NCI-H82 treated with DMSO at 0.1 percent for 48 hours (cell line): ENCODE data around the gene TXNIP.

Experiments
- DNase-seq: peaks from one replicate; lab custom pipeline; 2025; ENCODE audit not compliant: unreplicated experiment; lab: John Stamatoyannopoulos, UW

TXNIP gene

DNA sequence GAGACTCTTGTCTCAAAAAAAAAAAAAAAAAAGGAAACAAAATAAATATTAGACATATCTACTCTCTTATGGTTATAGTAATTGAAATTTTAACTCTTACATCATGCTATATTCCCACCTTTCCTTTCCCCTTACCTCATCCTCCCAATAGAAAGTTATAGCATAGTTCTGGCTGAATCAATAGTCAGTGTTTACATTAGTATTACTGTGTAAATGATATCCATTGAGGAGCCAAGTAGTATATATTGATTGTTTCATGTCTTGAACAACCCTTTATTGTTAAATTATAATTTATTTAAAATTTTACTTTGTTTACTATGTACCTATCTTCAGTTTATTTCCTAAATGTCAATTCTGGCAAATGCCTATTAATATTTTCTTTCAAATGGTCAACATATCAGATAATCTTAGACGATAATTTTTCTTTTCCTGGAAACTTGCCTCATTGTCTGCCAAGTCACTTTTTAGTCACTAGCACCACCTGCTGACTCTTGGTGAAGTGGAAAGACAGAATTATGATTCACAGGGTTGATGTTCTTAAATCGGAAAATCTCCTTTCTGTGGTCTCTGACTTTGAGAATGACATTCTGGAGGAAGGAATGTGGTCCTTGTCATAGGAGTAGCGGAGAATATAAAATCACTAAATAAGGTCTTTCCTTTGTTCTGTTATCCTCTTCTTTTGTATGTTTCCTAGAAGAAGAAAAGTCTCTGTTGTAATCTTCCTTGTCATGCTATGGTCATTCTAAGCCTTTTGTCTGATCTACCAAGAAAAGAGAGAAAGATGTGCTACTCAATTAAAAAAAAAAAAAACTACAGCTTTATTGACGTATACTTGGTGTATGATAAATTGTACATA lies 16.6 kb upstream of the TXNIP start:
- DNase-seq = peak; percentile 55

DNA sequence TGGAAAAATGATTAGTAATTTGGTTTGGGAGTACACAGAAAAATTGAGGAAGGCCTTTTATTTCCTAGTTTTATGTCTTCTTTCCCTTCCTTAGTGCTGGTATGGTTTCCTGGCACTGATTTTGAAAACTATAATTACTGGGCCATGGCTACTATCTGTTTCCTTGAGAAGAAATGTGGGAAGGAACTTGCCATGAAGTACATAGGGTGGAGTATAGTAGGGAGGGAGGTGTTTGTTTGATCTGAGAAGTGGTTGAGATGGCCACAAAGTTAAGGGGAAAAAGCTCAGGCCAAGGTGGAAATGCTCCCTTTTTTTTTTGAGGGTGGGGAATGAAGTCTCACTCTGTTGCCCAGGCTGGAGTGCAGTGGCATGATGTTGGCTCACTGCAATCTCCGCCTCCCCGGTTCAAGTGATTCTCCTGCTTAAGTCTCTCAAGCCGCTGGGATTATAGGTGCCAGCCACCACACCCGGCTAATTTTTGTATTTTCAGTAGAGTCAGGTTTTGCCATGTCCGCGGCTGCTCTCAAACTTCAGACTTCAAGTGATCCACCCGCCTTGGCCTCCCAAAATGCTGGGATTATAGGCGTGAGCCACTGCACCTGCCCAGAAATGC lies 13.9 kb upstream of the TXNIP start:
- DNase-seq = no peak

DNA sequence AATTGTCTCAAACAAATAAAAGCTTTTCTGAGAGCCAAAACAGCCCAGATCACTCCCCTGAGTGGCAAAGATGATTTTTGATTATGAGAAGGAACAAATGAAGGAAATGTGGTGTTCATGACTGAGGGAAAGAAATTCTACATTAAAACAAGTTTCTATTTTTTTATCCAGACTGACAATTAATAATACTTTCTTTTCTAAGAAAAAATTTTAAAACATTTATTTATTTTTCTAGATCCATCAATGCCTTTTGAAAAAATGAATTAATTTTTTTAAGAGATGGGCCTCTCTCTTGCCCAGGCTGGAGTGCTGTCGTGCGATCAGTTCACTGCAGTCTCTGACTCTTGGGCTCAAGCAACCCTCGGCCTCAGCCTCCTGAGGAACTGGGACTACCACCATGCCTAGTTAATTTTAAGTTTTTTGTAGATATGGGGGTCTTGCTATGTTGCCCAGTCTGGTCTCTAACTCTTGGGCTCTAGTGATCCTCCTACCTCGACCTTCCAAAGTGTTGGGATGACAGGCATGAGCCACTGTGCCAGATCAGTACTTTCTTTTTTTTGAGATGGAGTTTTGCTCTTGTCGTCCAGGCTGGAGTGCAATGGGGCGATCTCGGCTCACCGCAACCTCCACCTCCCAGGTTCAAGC lies 11.2 kb upstream of the TXNIP start:
- DNase-seq = no peak

DNA sequence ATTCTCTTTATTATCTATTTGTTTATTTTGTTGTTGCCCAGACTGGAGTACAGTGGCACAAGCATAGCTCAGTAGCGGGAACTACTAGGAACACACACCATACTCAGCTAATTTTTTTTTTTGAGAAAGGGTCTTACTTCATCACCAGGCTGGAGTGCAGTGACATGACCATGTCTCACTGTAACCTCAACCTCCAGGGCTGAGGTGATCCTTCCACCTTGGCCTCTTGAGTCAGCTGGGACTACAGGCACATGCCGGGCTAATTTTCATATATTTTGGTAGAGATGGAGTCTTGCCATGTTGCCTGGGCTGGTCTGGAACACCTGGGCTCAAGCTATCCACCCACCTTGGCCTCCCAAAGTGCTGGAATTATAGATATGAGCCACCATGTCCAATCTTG lies 5.3 kb upstream of the TXNIP start:
- no peak for DNase-seq

DNA sequence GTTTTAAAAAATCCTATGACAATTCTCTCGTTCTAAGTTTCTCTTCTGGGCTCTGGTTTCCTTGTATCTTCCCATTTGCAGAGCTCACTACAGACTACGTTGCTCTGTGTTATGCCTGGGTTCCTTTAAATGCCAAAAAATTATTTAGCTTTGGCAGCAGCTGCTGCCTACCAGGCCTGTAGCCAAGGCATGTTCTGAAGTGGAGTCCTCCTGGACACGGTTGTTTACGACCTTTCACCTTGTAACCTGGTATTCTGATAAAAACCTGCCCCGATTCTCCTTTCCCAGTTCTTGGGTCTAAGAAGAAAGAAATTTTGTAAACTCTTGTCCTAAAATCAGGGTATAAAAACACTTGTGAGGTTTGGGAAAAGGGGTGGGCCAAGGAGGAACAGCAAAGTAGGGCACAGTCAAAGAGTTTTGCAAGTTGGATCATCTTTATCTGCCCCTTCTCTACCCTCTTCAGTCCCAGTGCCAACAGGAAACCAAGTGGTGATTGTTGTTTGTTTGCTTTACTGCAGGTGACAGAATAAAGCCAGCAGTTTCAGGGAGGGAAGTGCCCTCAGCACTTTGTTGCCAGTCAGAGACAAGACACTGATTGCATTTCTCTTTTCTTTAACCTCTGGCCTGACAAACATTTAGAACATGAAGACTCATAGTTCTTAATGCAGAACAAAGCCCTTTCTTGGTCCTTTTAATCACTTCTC lies 3.1 kb upstream of the TXNIP start:
- DNase-seq = no peak

DNA sequence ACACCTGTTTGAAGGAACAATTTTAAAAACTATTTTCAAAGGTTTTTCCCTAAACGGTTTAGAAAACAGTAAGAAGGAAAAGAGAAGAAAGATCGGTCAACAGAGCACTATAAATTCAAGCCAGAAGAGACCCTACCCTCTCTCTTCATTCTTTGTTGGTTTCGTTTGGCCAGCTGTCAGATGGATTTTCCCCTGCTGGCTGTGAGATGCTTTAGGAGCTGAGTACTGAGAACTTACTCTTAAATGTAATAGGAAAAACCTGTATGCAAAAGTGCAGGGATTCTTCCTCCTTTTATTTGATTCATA lies 1.3 kb upstream of the TXNIP start:
- DNase-seq = peak; percentile 17

DNA sequence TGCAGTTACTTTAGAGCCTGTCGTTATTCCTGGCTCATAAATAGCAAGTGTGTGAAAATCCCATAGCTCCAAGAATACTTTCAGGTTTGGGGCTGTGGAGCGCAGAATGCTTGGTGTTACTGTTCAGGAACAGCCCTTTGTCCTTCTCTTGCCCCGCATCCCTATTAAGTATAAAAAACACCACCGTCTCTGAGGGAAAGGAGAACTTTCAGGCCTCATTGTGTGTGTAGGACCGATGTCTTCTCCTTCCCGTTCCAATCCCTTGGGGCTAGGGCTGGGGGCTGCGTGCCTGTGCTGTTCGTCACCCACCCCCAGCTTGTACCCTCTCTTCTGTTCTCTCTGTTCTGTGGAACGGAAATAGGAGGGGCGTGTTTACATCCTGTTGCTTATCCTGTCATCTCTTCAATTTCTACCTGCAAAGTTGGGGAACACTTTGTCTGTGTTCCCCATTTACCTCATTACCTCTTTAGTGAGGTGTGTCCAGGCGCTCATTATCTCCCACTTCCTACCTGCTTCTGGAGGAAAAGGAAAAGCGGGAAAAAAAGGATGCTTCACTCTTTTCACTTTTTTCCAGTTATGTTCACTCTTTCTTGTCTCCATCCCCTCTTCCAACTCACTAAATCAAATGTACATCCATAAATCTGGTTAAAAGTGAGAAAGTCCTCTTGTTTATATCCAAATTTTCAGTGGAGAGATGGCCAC lies 788 bp upstream of the TXNIP start:
- no peak for DNase-seq

DNA sequence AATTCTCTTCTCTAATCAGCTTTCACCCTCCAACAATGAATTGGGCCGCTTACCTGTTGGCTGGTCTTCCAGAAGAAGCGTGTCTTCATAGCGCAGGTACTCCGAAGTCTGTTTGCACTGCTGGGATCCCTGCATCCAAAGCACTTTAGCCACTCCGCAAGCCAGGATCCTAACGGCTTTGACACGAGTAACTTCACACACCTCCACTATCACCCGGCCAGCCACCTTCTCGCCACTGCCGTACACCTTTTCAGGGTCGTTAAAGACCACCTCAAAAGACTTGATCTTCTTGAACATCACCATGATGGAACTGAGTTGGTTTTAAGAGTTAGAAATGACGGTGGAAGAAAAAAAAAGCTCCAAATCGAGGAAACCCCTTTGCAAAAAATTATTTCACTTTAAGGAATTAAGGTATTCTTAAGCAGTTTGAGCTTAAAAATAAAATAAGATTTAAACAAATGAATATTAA lies 381 bp downstream of the TXNIP start:
- DNase-seq = no peak

DNA sequence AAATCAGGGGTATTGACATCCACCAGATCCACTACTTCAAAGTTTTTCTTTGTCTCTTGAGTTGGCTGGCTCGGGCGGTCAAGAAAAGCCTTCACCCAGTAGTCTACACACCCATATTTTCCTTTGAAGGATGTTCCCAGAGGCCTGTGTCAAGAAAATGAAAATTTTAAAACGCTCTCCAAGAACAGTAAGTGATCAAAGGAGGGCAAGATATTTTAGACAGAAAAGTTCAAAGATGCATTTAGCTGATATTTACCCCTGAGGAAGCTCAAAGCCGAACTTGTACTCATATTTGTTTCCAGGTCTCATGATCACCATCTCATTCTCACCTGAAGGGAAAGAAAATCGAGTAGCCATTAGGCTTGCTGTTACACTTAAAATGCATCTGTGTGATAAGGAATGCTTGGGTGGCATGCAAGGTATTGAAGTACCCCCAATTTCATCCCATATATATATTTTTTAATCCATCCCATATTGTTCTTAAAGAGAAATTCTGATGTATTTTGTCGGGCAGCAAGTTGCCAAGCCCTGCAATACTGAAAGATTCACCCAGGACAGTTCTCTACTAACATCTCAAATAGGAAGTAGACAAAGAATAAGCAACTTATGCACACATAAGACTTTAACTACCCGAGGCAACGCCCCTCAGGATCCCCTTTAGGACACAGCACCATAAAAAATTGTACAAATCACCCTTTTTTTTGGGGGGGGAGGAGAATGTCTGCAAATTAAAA lies 1.1 kb downstream of the TXNIP start:
- no peak for DNase-seq

DNA sequence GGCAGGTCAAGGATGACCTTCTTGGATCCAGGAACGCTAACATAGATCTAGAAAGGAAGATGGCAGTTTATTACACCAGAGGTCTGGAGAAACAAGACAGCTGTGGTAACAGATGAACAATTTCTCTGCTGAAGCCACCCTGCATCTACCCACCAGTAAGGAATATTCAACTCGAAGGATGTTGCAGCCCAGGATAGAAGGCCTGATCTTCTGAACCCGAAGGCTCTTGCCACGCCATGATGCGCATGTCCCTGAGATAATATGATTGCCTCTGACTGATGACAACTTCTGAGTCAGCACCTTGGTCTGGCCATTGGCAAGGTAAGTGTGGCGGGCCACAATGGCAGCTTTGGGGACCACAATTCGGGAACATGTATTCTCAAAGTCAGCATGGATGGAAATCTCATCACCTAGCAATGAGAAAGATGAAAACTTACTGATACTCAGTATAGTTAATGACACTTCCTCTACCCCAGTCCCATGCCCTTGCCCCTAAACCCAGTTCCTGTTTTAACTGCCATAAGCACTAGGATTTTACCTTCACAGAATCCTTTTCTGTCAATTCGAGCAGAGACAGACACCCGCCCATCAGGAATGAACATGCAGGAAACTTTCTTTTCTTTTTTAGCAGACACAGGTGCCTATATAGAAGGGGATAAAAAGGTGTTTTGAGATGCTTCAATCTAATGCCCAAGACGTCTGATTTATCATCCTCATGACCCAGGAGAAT lies 1.8 kb downstream of the TXNIP start:
- no peak for DNase-seq

DNA sequence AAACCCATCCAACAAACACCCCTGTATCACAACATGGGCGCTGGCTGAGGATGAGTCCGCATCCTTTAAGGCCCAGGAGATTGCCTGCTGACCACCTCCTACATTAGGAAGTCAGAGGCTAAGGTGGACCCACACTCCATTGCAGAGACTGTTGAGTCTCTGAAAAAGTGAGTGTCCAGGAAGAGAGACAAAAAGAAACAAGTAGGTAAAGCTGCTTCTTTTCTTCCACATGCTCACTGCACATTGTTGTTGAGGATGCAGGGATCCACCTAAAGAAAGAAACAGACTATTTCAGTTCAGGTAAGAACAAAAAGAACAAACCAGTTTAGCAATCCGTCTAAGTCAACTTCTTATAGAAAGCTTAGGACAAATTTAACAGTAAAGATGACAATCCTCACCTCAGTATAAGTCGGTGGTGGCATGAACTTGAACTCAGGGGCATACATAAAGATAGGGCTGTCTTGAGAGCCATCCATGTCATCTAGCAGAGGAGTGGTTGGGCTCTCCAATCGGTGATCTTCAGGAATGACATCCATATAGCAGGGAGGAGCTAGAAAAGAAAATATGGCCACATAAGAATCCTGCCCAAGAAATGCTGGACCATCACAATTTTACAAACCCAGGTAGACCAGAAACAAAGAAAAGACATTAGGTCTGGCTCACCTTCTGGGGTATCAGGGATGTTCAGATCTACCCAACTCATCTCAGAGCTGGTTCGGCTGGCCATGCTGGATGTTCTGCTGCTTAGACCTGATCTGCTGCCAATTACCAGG lies 2.6 kb downstream of the TXNIP start:
- no peak for DNase-seq

DNA sequence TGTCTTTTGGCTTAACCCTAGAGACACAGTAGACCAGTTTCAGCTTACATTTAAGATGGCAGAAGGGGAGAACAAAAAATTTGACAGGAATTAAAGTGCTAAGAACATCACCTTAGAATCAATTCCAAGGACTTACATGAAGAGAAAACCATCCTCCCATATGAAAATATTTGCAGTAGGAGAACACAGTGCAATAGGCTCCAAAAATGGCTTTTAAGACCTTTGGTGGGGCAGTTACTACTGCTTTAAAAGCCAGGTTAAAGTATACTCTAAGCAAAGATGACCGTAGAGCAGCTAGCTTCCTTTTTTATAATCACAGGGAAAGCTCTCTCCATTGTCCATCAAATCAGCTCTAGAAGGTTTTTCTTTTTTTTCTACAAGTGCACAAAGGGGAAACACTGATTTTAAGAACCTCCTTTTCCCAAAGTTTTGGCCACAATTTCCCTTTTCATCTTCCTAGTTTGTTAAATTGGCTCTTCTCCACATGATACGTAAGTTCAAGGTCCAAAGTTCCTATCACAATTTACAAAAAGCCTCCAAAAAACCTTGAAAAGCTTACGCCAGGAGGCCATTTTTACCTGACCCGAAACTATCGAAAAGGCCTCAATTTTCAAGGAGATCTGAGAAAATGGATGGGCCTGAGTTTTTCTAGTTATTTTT lies 3.3 kb downstream of the TXNIP start:
- no peak for DNase-seq

DNA sequence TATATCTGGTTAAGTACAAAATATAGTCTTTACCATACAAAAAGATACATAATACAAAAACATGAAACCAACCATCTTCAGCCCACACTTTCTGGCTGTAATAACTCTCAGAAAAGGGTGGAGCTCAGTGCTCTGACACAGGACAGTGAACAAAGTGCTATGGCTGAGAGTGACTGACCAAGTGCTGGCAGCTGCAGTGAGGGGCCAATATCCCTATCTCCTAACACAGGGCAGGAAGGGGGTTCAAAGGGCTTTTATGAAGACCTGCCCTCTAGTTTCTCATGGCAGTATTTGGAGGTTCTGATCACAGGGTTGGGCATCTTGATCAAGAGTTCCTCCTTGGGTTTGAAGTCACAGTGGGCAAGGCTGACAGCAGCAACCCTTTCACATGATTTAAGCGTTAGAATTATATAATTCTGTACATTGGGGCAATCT lies 3.9 kb downstream of the TXNIP start:
- no peak for DNase-seq

DNA sequence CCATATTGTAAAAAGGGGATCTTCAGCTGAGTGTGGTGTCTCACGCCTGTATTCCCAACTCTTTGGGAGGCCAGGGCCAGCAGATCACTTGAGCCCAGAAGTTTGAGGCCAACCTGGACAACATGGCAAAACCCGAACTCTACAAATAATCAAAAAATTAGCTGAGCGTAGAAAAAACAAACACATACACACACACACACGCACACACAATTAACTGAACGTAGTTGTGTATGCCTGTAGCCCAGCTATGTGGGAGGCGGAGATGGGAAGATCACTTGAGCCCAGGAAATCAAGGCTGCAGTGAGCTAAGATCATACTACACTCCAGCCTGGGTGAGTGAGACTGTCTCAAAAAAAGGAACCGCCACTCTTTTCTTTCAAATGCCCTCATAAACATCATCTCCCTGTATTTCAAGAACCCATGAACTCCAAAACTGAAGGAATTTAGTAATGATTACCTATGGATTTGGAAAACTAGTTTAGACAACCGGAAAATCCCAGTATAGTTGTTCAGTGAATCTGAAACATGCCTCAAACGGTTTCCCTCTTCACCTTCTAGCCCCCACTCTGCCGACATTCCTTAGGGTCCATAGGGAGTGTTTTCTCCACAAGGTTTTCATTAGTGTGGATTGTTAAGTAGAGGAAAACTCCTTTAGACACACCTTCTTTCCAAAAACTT lies 4.5 kb downstream of the TXNIP start:
- DNase-seq = no peak

DNA sequence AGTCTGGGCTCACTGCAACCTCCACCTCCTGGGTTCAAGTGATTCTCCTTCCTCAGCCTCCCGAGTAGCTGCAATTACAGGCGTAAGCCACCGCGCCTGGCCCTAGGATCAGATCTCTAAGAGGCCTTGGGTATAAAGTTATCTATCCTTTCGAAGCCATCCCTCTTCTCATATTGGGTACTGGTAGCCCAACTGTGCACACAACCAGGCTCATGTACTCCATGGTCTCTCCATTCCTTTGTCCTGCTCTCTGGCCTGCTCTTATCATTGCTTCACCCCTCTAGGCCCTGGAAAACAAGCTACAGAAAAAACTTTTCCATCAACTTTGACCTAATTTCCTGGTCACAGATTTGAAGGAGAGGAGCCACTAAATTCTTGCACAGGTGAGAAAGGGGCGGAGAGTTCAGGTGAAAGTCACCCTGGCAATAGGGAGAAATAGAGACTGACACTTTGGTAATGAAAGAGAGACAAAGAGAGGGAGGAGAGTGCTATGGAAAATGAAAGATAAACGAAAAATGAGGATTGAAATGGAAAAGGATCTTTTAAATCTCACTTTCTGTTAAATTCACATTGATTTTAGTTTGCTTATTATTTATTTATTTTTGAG lies 6.0 kb downstream of the TXNIP start:
- no peak for DNase-seq

DNA sequence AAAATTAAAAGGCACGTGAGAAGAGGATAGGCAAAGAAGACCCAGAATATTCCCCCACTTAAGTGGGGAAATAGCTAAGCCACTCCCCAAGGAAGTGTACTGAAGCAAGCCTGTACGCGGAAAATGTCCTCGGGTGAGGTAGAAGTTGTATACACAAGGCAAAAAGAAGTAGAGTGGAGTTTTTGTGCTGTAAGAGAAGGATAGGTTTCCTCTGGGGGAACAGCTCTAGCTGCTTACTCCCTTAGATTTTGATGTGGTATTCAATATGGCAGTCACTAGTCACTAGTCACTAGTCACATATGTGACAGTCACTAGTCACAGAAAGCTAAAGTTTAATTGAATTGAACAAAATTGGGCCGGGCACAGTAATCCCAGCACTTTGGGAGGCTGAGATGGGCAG lies 7.6 kb downstream of the TXNIP start:
- DNase-seq = no peak

DNA sequence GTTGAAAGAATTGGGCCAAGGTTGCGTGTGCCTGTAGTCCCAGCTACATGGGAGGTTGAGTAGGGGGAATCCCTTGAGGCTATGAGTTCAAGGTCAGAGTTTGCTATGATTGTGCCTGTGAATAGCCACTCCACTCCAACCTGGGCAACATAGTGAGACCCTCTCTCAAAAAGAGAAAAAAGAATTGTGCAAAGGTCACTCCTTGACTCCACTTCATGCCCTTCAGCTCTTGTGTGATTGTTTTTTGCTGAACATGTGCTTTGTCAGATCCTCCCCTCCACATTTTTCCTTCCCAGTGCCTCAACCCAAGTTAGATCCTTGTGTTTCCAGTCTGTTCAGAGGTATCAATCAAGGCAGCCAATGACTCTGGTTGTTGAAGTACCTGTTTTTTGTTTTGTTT lies 8.5 kb downstream of the TXNIP start:
- DNase-seq = no peak
